GM13977 (cell line): ENCODE data around the gene SPTBN2.
A peak's percentile ranks its signal among the peaks of the same experiment; 100 is the strongest.

Source experiments
- DNase-seq: peaks from one replicate; pipeline ENCODE4 v3.0.0; 2012; ENCODE audit warnings: low spot score
- in situ Hi-C: fragments of 300-500 bp; cut with MboI; formaldehyde crosslinking; loops from one replicate; pipeline ENCODE4 v1.12.0; 2022; ENCODE audit warnings: low sequenced_read_pairs, low pct_unique_long_range_greater_than_20kb, mixed read lengths, inconsistent platforms; ENCODE audit not compliant: unreplicated experiment
- TF ChIP-seq, protein P1 (sequence below): IDR thresholded peaks from 2 replicates; pipeline ENCODE4 v1.5.1; 2012; ENCODE audit warnings: mild to moderate bottlenecking, control low read depth; ENCODE audit not compliant: insufficient read depth; ENCODE audit errors: extremely low read depth, missing control alignments

The SPTBN2 gene

DNA sequence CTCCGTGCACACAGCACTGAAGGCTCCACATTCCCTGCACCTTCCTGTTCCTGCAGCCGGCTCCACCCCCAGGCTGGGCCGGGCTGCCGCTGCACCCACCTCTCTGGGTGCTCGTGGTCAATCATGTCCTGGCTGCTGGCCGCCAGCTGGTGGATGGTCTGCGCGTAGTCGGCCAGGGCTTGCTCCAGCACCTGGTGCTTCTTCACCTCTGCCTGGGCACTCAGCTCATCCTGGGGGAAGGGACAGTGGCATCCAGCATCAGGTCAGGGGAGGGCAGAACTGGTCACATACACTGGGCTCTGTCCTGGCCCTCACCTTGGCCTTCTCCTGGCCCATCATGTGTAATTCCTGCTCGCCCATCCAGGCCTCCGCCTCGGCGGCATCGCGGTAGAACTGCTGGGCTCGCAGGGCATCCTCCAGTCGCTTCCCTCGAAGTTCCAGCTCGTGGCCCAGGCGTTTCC is 36.1 kb downstream of the SPTBN2 start:
- TF ChIP-seq, protein P1, sequence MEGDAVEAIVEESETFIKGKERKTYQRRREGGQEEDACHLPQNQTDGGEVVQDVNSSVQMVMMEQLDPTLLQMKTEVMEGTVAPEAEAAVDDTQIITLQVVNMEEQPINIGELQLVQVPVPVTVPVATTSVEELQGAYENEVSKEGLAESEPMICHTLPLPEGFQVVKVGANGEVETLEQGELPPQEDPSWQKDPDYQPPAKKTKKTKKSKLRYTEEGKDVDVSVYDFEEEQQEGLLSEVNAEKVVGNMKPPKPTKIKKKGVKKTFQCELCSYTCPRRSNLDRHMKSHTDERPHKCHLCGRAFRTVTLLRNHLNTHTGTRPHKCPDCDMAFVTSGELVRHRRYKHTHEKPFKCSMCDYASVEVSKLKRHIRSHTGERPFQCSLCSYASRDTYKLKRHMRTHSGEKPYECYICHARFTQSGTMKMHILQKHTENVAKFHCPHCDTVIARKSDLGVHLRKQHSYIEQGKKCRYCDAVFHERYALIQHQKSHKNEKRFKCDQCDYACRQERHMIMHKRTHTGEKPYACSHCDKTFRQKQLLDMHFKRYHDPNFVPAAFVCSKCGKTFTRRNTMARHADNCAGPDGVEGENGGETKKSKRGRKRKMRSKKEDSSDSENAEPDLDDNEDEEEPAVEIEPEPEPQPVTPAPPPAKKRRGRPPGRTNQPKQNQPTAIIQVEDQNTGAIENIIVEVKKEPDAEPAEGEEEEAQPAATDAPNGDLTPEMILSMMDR, result no peak
- no peak for DNase-seq
- in situ Hi-C loops, result loop anchor here (5.0 to 25.0 kb wide), 2 partner anchors 144 to 281 kb away; partner anchors contain the start of gene NPAS4

- in situ Hi-C loops, result loop anchor here (5.0 to 25.0 kb wide), 2 partner anchors 145 to 280 kb away; partner anchors contain the start of gene NPAS4
- no peak for DNase-seq
- TF ChIP-seq, protein P1, result no peak
These were observed 36.6 kb downstream of the SPTBN2 start for GRCh38 chr11:66692446-66692845.

DNA sequence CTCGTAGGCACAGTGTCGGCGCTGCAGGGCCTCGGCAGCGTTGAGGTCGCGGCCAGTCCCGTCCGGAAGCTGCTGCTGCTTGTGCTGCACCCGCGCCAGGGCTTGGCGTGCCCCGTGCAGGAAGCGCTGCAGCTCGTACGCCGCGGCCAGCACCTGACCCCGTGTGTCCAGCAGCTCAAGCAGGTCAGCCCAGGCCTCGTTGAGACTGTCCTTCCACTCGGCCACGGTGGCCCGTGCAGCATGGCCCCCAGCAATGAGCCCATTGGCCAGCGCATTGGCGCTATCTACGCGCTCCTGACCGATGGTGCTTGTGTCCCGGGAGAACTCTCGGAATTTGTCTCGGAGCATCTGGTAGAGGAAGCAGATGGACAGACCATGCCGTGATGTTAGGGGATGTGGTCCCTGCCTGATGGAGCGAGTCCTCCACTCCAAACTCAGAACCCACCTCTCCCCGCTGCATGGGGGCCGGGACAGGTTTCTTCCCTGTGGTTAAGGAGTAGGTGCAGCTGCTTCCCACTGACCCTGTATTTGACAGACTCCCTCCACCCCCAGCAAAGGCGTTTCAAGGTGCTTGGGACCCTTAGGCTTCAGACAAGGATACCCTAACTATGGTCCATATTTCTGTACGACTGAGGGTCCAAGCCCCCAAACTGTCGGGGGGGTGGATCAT is 37.6 kb downstream of the SPTBN2 start:
- in situ Hi-C loops, result loop anchor here (5.0 to 25.0 kb wide), 2 partner anchors 146 to 279 kb away; partner anchors contain the start of gene NPAS4

DNA sequence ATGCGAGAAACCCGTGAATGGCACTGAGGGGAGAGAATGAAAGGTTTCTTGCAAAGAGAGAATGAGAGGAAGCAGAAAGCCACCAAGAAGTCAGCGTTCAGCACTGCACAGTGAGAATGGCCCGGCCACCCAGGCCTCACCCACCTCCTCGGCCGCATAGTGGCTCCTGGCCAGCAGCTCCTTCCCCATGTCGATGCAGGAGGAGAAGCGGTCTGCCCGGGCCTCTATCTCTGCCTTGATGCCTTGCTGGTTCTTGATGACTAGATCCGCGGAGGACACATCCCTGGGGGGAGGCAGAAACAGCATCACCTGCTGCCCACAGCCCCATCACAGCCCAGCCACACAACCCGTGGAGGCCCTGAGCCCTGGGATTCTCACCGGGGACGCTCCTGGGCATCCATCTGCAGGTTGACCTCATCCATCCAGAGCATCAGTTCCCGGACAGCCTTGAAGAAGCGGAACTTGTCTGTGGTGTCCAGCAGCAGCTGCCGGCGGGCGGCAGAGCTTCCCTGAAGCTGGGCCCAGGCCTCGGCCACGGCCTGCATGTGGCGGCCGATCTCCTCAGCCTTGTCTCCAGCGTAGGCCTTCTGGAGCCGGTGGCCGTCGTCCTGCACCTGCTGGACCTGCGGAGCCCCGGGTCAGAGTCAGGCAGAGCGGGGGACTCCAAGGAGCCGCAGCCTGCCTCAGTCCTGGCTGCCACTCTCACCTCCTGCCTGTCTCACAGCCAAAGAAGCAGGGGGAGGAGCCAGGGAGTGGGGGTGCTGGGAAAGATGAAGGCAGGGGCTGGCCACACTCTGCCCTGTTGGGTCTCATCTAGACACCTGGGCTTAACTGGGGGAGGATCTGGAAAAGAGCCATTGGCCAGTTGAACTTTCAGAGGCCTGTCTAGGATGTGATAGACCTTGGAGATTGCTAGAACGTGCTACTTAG is 39.1 kb downstream of the SPTBN2 start:
- DNase-seq, result peak; percentile 10
- in situ Hi-C loops, result loop anchor here (5.0 to 25.0 kb wide), 2 partner anchors 147 to 278 kb away; partner anchors contain the start of gene NPAS4
- TF ChIP-seq, protein P1, result no peak

More for the DNA sequence above, 37.6 kb downstream of the SPTBN2 start:
- DNase-seq, result no peak
- TF ChIP-seq, protein P1, result no peak

DNA sequence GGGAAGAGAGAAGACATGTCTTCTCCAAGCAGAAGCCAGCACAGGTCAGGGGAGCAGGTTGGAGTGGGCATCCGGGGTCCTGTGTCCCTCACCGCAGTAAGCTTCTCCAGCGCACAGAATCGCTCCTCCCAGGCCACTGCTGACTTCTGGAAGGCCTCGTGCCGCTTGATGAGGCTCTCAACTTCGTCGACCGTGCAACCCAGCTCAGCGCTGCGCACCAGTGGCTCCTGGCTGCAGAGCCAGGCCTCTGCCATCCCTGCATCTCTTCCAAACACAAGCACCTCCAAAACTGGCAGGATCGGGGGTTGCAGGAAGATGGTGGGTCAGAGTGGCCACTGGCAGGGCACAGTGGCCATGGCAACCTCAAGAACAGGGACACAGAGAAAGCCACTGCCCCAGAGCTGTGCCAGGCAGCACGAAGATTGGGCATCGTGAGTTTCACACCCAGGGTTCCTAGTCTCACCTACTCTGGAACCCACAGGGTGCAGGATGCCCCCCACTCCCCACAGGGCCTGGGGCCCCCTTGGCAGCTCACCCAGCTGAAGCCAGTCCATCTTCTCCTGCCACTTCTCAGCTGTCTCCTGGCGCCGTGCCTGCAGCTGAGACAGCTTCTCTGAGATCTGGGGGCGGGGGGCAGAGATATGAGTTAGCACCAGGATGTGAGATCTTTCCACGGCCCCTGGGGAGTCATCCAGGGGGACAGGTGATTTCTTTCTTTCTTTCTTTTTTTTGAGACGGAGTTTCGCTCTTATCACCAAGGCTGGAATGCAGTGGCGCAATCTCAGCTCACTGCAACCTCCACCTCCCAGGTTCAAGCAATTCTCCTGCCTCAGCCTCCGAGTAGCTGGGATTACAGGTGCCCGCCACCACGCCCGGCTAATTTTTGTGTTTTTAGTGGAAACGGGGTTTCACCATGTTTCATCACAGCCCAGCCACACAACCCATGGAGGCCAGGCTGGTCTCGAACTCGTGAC is 40.2 kb downstream of the SPTBN2 start:
- DNase-seq, result peak; percentile 12
- TF ChIP-seq, protein P1, result no peak
- in situ Hi-C loops, result loop anchor here (25.0 kb wide), 1 partner anchor 277 kb away; the partner anchor contains the start of gene NPAS4

- TF ChIP-seq, protein P1, result no peak
- no peak for DNase-seq
- in situ Hi-C loops, result loop anchor here (25.0 kb wide), 1 partner anchor 276 kb away; the partner anchor contains the start of gene NPAS4
These were observed 41.2 kb downstream of the SPTBN2 start for GRCh38 chr11:66687831-66688281.
